CD14-positive monocyte (primary cell): ENCODE data around the gene SH3GL3. TPM values are rescaled to one million over a fixed set of nuclear protein-coding genes. Genes with fewer than 3 reads are reported as not detected.

Experiments
- DNase-seq, 3 donors: peaks; one replicate each; pipeline ENCODE4 v3.0.0-alpha.2; 2011 to 2022
- H2AFZ ChIP-seq: 2 replicates; pipeline ENCODE4 v1.6.0; 2012; ENCODE audit warnings: mild to moderate bottlenecking, low read depth, low read length, inconsistent platforms; ENCODE audit not compliant: insufficient read depth, poor library complexity, severe bottlenecking
- H3K27ac ChIP-seq, 2 donors: 1 replicate in 1 of 2; 2 replicates in 1 of 2; pipeline ENCODE4 v1.5.1; 2012 to 2013; ENCODE audit warnings: low read length in 2 of 2, control low read depth in 1 of 2, inconsistent platforms in 1 of 2, low read depth in 1 of 2, mild to moderate bottlenecking in 1 of 2
- H3K27me3 ChIP-seq, 2 donors: one replicate each; pipeline versions ENCODE4 v1.6.0 to v1.6.1; 2011 to 2013; ENCODE audit warnings: low read length in 2 of 2; ENCODE audit not compliant: control insufficient read depth in 2 of 2, insufficient read depth in 2 of 2
- H3K36me3 ChIP-seq, 2 donors: replicated peaks in 1 of 2; 1 replicate in 1 of 2; 2 replicates in 1 of 2; pipeline versions ENCODE4 v1.5.1 to v1.6.1; 2012 to 2013; ENCODE audit warnings: low read length in 2 of 2, control low read depth in 1 of 2, inconsistent platforms in 1 of 2, mild to moderate bottlenecking in 1 of 2; ENCODE audit not compliant: insufficient read depth in 2 of 2, control insufficient read depth in 1 of 2
- H3K4me1 ChIP-seq, 2 donors: 1 replicate in 1 of 2; 2 replicates in 1 of 2; pipeline versions ENCODE4 v1.5.1 to v1.6.1; 2012 to 2013; ENCODE audit warnings: low read length in 2 of 2, control low read depth in 1 of 2, inconsistent platforms in 1 of 2, mild to moderate bottlenecking in 1 of 2, moderate library complexity in 1 of 2; ENCODE audit not compliant: insufficient read depth in 2 of 2, control insufficient read depth in 1 of 2
- H3K4me2 ChIP-seq: replicated peaks from 2 replicates; pipeline ENCODE3; 2012; ENCODE audit warnings: low read length, moderate library complexity, mild to moderate bottlenecking; ENCODE audit not compliant: poor library complexity, severe bottlenecking; ENCODE audit errors: extremely low read depth
- H3K4me3 ChIP-seq, 3 experiments: fragments of 200-600 bp in 1 of 3; sonication (generic) in 1 of 3; replicated peaks in 1 of 3; 1 replicate in 2 of 3; 2 replicates in 1 of 3; pipeline ENCODE4 v1.5.1; 2011 to 2013; ENCODE audit warnings: low read length in 3 of 3, mild to moderate bottlenecking in 3 of 3, control low read depth in 2 of 3, low read depth in 2 of 3, inconsistent platforms in 1 of 3, moderate library complexity in 1 of 3
- H3K79me2 ChIP-seq: 2 replicates; pipeline ENCODE4 v1.6.0; 2012; ENCODE audit warnings: mild to moderate bottlenecking, control low read depth, inconsistent platforms, low read length, moderate library complexity; ENCODE audit not compliant: insufficient read depth
- H3K9ac ChIP-seq: 2 replicates; pipeline ENCODE4 v1.6.0; 2017; ENCODE audit warnings: low read length, mild to moderate bottlenecking; ENCODE audit not compliant: insufficient read depth, poor library complexity, severe bottlenecking
- H3K9me3 ChIP-seq, 2 donors: replicated peaks in 1 of 2; 1 replicate in 1 of 2; 2 replicates in 1 of 2; pipeline versions ENCODE4 v1.5.1 to v1.6.1; 2012 to 2013; ENCODE audit warnings: low read length in 2 of 2, control low read depth in 1 of 2; ENCODE audit not compliant: control insufficient read depth in 1 of 2, insufficient read depth in 1 of 2
- H4K20me1 ChIP-seq: 2 replicates; pipeline ENCODE4 v1.6.0; 2012; ENCODE audit warnings: mild to moderate bottlenecking, low read length, control low read depth, moderate library complexity; ENCODE audit not compliant: insufficient read depth
- H3K27ac Mint-ChIP-seq, 7 donors: one replicate each; pipeline ENCODE4 v1.8.0; 2020; ENCODE audit warnings: mild to moderate bottlenecking in 7 of 7, mixed read lengths in 7 of 7, moderate library complexity in 6 of 7, inconsistent platforms in 2 of 7
- H3K27me3 Mint-ChIP-seq, 3 donors: one replicate each; pipeline ENCODE4 v1.8.0; 2021 to 2022; ENCODE audit warnings: low read depth in 3 of 3, mild to moderate bottlenecking in 3 of 3, mixed read lengths in 3 of 3, moderate library complexity in 3 of 3, inconsistent platforms in 1 of 3
- H3K36me3 Mint-ChIP-seq, 2 donors: one replicate each; pipeline ENCODE4 v1.8.0; 2020; ENCODE audit warnings: mixed read lengths in 2 of 2, inconsistent platforms in 1 of 2, mild to moderate bottlenecking in 1 of 2
- H3K4me1 Mint-ChIP-seq: one replicate; pipeline ENCODE4 v1.8.0; 2020; ENCODE audit warnings: mild to moderate bottlenecking, mixed read lengths
- H3K4me3 Mint-ChIP-seq, 2 donors: one replicate each; pipeline ENCODE4 v1.8.0; 2020; ENCODE audit warnings: mild to moderate bottlenecking in 2 of 2, mixed read lengths in 2 of 2, moderate library complexity in 1 of 2
- H3K9me3 Mint-ChIP-seq, 7 donors: one replicate each; pipeline ENCODE4 v1.8.0; 2020 to 2022; ENCODE audit warnings: mixed read lengths in 7 of 7, mild to moderate bottlenecking in 6 of 7, moderate library complexity in 6 of 7, inconsistent platforms in 2 of 7
- CTCF ChIP-seq: fragments of 200-600 bp; IDR thresholded peaks from one replicate; pipeline ENCODE4 v1.8.0; 2022; ENCODE audit warnings: antibody characterized with exemption, mild to moderate bottlenecking
- WGBS: methylation state at CpG from one replicate; pipeline ENCODE4 v1.1.5; 2013; ENCODE audit warnings: missing lambda C conversion rate; ENCODE audit not compliant: insufficient coverage; 5-methylcytosine and 5-hydroxymethylcytosine counted together
- intact Hi-C, 2 donors: fragments of 100-400 bp; cut with micrococcal nuclease; formaldehyde crosslinking; loops; one replicate each; pipeline versions ENCODE4 v1.15.0 to v1.15.1; 2023
- polyA plus RNA-seq, 3 donors: library from polyadenylated mRNA; depleted of rRNA in 1 of 3; unstranded in 2 of 3; stranded (reverse) in 1 of 3; fragments of 300-500 nt in 2 of 3; fragments of >200 nt in 1 of 3; fragmentation: Illumina TruSeq in 2 of 3; gene quantifications; 1 replicate in 2 of 3; 2 replicates in 1 of 3; pipeline ENCODE4 v1.2.3, GENCODE V29; 2012 to 2021

Gene SH3GL3
- polyA plus RNA-seq, 3 donors: not detected

DNA sequence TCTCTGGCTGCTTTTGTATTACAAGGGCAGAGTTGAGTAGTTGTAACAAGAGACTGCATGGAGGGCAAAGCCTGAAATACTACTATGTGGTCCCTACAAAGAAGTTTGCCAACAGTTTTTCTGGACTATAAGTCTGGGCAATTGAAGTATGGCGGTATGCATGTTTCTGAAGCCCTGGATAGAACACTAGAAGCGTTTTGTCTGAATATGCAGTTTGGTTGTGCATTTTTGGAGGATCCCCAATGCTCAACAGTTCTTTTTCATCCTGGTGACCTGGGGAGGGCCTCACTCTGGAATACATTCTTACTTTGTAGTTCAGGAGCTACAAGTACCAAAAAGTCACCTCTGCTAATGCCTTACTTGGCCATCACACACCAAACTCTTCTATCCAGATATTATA lies 29.6 kb downstream of the SH3GL3 start:
- Mint-ChIP-seq H3K9me3 (peaks cover 0 to 4% (median 2%) of the 10 kb centered on the region in 7 donors), H3K27me3 (peaks cover 0 to 7% (median 6%) of the 10 kb centered on the region in 3 donors), H3K4me1 (no peaks in the 10 kb centered on the region), H3K36me3 (no peaks in the 10 kb centered on the region), H3K27ac (no peak overlapping the region), H3K4me3 (no peak overlapping the region)
- Histone ChIP-seq H3K4me3 (no peak overlapping the region), H3K9ac (no peak overlapping the region), H3K27ac (no peak overlapping the region), H3K36me3 (no peaks in the 10 kb centered on the region), H3K79me2 (no peaks in the 10 kb centered on the region), H3K4me1 (no peaks in the 10 kb centered on the region), H2AFZ (no peak overlapping the region), H3K9me3 (no peaks in the 10 kb centered on the region), H3K27me3 (no peaks in the 10 kb centered on the region), H4K20me1 (no peaks in the 10 kb centered on the region), H3K4me2 (no peak overlapping the region)
- intact Hi-C loops: no loop called here
- DNase-seq: no peak
- no peak for TF ChIP-seq CTCF
- 89% methylated on average over 2 of the region's 2 CpGs for WGBS

GRCh38 chr15:83477172-83477807 lies 30.1 kb downstream of the SH3GL3 start:
- Histone ChIP-seq H3K79me2 (no peaks in the 10 kb centered on the region), H2AFZ (no peak overlapping the region), H3K4me2 (no peak overlapping the region), H3K4me3 (no peak overlapping the region), H3K4me1 (no peaks in the 10 kb centered on the region), H3K9ac (no peak overlapping the region), H3K27me3 (no peaks in the 10 kb centered on the region), H3K36me3 (no peaks in the 10 kb centered on the region), H4K20me1 (no peaks in the 10 kb centered on the region), H3K27ac (no peak overlapping the region), H3K9me3 (no peaks in the 10 kb centered on the region)
- TF ChIP-seq CTCF: no peak
- intact Hi-C loops: no loop called here
- Mint-ChIP-seq H3K4me1 (no peaks in the 10 kb centered on the region), H3K27me3 (peaks cover 0 to 7% (median 3%) of the 10 kb centered on the region in 3 donors), H3K36me3 (no peaks in the 10 kb centered on the region), H3K9me3 (peaks cover 0 to 4% (median 2%) of the 10 kb centered on the region in 7 donors), H3K4me3 (no peak overlapping the region), H3K27ac (no peak overlapping the region)
- WGBS: 94% methylated on average over 3 of the region's 3 CpGs
- DNase-seq: no peak
